ENCODE measurements around the gene MFAP5. TPM values are rescaled to one million over a fixed set of nuclear protein-coding genes. Genes with fewer than 3 reads are reported as not detected.

MFAP5 gene
- total RNA-seq, 1 experiment from 2014 or later: not detected

DNA sequence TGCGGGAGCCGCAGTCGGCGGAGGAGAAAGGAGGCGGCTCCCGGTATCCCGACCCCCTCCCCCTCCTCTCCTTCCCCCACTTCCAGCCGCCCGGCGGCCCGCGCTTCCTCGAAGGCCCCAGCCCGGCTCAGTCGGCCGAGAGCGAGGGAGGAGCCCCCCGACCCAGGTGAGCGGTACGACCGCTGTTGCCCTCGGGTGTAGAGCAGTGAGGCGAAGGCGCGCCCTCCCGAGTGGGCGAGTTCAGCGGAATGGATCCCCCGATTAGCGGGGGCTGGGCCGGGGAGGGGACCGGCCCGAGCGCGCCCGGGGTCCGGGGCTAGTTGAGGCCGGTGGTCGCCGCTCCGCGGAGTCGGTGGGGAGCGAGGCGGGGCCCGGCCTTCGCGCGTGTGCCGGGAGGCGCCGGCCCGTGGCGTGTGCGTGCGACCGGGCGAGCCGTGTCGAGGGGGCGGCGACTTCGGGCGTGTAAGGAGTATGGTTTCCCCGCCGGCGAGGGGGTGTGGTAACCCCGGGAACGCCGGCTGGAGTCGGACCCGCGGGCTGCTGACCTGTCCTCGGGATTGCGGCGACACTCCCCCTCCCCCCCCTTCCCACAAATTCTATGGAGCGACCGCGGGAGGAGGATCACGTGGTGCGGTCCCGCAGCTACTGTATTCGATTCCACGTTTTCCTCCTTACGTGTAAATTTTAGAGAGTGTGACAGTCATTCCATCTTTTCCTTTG lies 35.7 kb upstream of the MFAP5 start:
- Histone ChIP-seq H3K79me2 (ENCODE audit: insufficient read depth, low read length) (no peaks in the 10 kb centered on the region), H3K9ac (ENCODE audit: low read length) (no peak overlapping the region), H3K4me2 (ENCODE audit: low read length) (no peak overlapping the region), H3K27me3 (ENCODE audit: insufficient read depth, low read length) (peaks cover 14% of the 10 kb centered on the region), H3K4me1 (ENCODE audit: control insufficient read depth in 1 of 2, insufficient read depth in 2 of 2, low read length in 2 of 2) (no peaks in the 10 kb centered on the region), H3K9me2 (ENCODE audit: insufficient read depth) (no peaks in the 10 kb centered on the region), H3K27ac (ENCODE audit: low read depth, low read length) (no peak overlapping the region), H3K4me3 (replicated peaks in 1 of 2; ENCODE audit: low read depth in 1 of 2, low read length in 2 of 2) (no peak overlapping the region), H3K9me3 (ENCODE audit: control insufficient read depth in 1 of 2, insufficient read depth in 1 of 2, low read depth in 1 of 2, low read length in 2 of 2) (no peaks in the 10 kb centered on the region), H2AFZ (ENCODE audit: low read depth, low read length, poor library complexity, severe bottlenecking) (no peak overlapping the region), H3K36me3 (ENCODE audit: control insufficient read depth in 1 of 2, insufficient read depth in 2 of 2, low read length in 2 of 2) (no peaks in the 10 kb centered on the region), H4K20me1 (ENCODE audit: insufficient read depth) (no peaks in the 10 kb centered on the region)
- no peak for DNase-seq (ENCODE audit: low read depth, low spot score)
- TF ChIP-seq SP1 (IDR thresholded peaks at IDR 0.05; ENCODE audit: low read depth) (no peak), SIN3A (IDR thresholded peaks at IDR 0.05; ENCODE audit: low read depth) (no peak), ZNF274 (IDR thresholded peaks at IDR 0.05; ENCODE audit: low read depth, low read length) (no peak), TCF7L2 (IDR thresholded peaks at IDR 0.05; ENCODE audit: borderline replicate concordance, extremely low read depth, insufficient read depth, insufficient read length) (no peak), EZH2 (IDR thresholded peaks at IDR 0.05) (no peak), POLR2A (IDR thresholded peaks at IDR 0.05; ENCODE audit: borderline replicate concordance, extremely low read depth, insufficient read depth, insufficient read length) (no peak), JUND (IDR thresholded peaks at IDR 0.05) (no peak), CEBPB (IDR thresholded peaks at IDR 0.05; ENCODE audit: low read depth) (no peak), FOSL1 (IDR thresholded peaks at IDR 0.05; ENCODE audit: low read depth) (no peak), SRF (IDR thresholded peaks at IDR 0.05; ENCODE audit: low read depth) (no peak), RAD21 (IDR thresholded peaks at IDR 0.05; ENCODE audit: low read depth) (no peak), ZFX (IDR thresholded peaks at IDR 0.05) (no peak)
- TF ChIP-seq, protein P1, sequence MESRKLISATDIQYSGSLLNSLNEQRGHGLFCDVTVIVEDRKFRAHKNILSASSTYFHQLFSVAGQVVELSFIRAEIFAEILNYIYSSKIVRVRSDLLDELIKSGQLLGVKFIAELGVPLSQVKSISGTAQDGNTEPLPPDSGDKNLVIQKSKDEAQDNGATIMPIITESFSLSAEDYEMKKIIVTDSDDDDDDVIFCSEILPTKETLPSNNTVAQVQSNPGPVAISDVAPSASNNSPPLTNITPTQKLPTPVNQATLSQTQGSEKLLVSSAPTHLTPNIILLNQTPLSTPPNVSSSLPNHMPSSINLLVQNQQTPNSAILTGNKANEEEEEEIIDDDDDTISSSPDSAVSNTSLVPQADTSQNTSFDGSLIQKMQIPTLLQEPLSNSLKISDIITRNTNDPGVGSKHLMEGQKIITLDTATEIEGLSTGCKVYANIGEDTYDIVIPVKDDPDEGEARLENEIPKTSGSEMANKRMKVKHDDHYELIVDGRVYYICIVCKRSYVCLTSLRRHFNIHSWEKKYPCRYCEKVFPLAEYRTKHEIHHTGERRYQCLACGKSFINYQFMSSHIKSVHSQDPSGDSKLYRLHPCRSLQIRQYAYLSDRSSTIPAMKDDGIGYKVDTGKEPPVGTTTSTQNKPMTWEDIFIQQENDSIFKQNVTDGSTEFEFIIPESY (IDR thresholded peaks at IDR 0.05; ENCODE audit: extremely low read depth, insufficient replicate concordance, low read length): no peak
- TF ChIP-seq, protein P2, sequence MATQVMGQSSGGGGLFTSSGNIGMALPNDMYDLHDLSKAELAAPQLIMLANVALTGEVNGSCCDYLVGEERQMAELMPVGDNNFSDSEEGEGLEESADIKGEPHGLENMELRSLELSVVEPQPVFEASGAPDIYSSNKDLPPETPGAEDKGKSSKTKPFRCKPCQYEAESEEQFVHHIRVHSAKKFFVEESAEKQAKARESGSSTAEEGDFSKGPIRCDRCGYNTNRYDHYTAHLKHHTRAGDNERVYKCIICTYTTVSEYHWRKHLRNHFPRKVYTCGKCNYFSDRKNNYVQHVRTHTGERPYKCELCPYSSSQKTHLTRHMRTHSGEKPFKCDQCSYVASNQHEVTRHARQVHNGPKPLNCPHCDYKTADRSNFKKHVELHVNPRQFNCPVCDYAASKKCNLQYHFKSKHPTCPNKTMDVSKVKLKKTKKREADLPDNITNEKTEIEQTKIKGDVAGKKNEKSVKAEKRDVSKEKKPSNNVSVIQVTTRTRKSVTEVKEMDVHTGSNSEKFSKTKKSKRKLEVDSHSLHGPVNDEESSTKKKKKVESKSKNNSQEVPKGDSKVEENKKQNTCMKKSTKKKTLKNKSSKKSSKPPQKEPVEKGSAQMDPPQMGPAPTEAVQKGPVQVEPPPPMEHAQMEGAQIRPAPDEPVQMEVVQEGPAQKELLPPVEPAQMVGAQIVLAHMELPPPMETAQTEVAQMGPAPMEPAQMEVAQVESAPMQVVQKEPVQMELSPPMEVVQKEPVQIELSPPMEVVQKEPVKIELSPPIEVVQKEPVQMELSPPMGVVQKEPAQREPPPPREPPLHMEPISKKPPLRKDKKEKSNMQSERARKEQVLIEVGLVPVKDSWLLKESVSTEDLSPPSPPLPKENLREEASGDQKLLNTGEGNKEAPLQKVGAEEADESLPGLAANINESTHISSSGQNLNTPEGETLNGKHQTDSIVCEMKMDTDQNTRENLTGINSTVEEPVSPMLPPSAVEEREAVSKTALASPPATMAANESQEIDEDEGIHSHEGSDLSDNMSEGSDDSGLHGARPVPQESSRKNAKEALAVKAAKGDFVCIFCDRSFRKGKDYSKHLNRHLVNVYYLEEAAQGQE (IDR thresholded peaks at IDR 0.05; ENCODE audit: low read depth): no peak
- TF ChIP-seq, protein P3, sequence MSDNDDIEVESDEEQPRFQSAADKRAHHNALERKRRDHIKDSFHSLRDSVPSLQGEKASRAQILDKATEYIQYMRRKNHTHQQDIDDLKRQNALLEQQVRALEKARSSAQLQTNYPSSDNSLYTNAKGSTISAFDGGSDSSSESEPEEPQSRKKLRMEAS (IDR thresholded peaks at IDR 0.05): no peak
- TF ChIP-seq, protein P4, sequence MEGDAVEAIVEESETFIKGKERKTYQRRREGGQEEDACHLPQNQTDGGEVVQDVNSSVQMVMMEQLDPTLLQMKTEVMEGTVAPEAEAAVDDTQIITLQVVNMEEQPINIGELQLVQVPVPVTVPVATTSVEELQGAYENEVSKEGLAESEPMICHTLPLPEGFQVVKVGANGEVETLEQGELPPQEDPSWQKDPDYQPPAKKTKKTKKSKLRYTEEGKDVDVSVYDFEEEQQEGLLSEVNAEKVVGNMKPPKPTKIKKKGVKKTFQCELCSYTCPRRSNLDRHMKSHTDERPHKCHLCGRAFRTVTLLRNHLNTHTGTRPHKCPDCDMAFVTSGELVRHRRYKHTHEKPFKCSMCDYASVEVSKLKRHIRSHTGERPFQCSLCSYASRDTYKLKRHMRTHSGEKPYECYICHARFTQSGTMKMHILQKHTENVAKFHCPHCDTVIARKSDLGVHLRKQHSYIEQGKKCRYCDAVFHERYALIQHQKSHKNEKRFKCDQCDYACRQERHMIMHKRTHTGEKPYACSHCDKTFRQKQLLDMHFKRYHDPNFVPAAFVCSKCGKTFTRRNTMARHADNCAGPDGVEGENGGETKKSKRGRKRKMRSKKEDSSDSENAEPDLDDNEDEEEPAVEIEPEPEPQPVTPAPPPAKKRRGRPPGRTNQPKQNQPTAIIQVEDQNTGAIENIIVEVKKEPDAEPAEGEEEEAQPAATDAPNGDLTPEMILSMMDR (IDR thresholded peaks at IDR 0.05 in 2 of 3, conservative IDR thresholded peaks at IDR 0.05 in 1 of 3; ENCODE audit: borderline replicate concordance in 1 of 3, insufficient read depth in 1 of 3, low read depth in 2 of 3, low read length in 2 of 3): no peak
- BruUV-seq (replicated peaks): no TSS peak
- ChIA-PET CTCF (no interaction called here), POLR2A (no interaction called here), RAD21 (ENCODE audit: low non-redundant PET in 1 of 2, low total read pairs in 2 of 2, uncharacterized antibody in 2 of 2, unreplicated experiment in 2 of 2) (no interaction called here)
- intact Hi-C loops (cut with micrococcal nuclease): no loop called here
- ATAC-seq: no peak
